GM19099 (cell line): ENCODE measurements around the gene PSTPIP1.

Experiments used
- POLR2A ChIP-seq: IDR thresholded peaks from 3 replicates; pipeline ENCODE4 v1.6.1; 2011; ENCODE audit warnings: low read depth; ENCODE audit not compliant: insufficient read length; ENCODE audit errors: extremely low read depth

Gene PSTPIP1

GRCh38 chr15:76994971-76995945, at the start of gene PSTPIP1:
PSTPIP1 (plus strand) TSS chr15:76995126; CDS start chr15:76995574, 448 bp downstream.
- TF ChIP-seq POLR2A: peak; percentile 81

GRCh38 chr15:76945494-76946093, 49.3 kb upstream of the PSTPIP1 start:
- no peak for TF ChIP-seq POLR2A

- TF ChIP-seq POLR2A: no peak
These were observed 47.5 kb upstream of the PSTPIP1 start for GRCh38 chr15:76947454-76947853.

- no peak for TF ChIP-seq POLR2A
These were observed 43.7 kb upstream of the PSTPIP1 start for GRCh38 chr15:76951220-76951619.

- no peak for TF ChIP-seq POLR2A
These were observed 41.0 kb upstream of the PSTPIP1 start for GRCh38 chr15:76953913-76954312.

- TF ChIP-seq POLR2A: no peak
These were observed 40.2 kb upstream of the PSTPIP1 start for GRCh38 chr15:76954744-76955143.

- TF ChIP-seq POLR2A: no peak
These were observed 33.5 kb upstream of the PSTPIP1 start for GRCh38 chr15:76961268-76962011.

GRCh38 chr15:76962337-76963013, 32.5 kb upstream of the PSTPIP1 start:
- TF ChIP-seq POLR2A: no peak

GRCh38 chr15:76963596-76963995, 31.3 kb upstream of the PSTPIP1 start:
- TF ChIP-seq POLR2A: no peak

- TF ChIP-seq POLR2A: no peak
These were observed 30.8 kb upstream of the PSTPIP1 start for GRCh38 chr15:76964157-76964556.

- TF ChIP-seq POLR2A: no peak
These were observed 27.9 kb upstream of the PSTPIP1 start for GRCh38 chr15:76967067-76967466.

GRCh38 chr15:76968306-76968705, 26.6 kb upstream of the PSTPIP1 start:
- TF ChIP-seq POLR2A: no peak

GRCh38 chr15:76972389-76973361, 22.3 kb upstream of the PSTPIP1 start:
- no peak for TF ChIP-seq POLR2A

GRCh38 chr15:76973362-76973743, 21.6 kb upstream of the PSTPIP1 start:
- no peak for TF ChIP-seq POLR2A
